ENCODE measurements around the gene MRPL11. TPM values are rescaled to one million over a fixed set of nuclear protein-coding genes. Genes with fewer than 3 reads are reported as not detected.

MRPL11 gene
- polyA plus RNA-seq, 1 of the 3 experiments (the other 2 are of a cell fraction), result 45.6 TPM

DNA sequence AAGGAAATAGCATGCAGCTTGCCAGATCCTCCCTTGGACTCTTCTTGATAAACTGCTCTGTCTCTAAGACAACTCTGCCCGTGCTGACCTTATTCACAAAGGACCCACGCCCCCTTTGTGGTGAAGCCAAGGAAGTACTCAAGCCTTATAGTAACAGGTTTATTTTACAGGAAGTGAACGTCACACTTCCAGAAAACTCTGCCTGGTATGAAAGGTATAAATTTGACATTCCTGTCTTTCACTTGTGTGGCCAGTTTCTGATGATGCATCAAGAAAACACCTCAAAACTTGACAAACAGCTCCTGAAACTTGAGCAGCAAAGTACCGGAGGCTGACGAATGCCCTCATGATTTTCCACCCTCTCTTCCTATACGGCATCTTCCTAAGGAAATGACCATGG is 15.6 kb upstream of the MRPL11 start:
- H3K79me2 ChIP-seq (ENCODE audit: insufficient read depth), result no peaks in the 10 kb centered on the region
- H3K27me3 ChIP-seq (ENCODE audit: insufficient read depth), result no peaks in the 10 kb centered on the region; the same call in 1 of the 2 replicates
- WGBS (ENCODE audit: low lambda C conversion rate), result 20% methylated on average over 6 of the region's 6 CpGs
- H3K27ac ChIP-seq (ENCODE audit: low read depth in 2 of 2, low read length in 1 of 2), result no peak overlapping the region
- no peaks in the 10 kb centered on the region for H3K4me1 ChIP-seq (ENCODE audit: control insufficient read depth in 1 of 2, insufficient read depth in 2 of 2, low read depth in 1 of 2, low read length in 1 of 2)
- no peak overlapping the region for H3K9ac ChIP-seq
- H3K4me3 ChIP-seq (ENCODE audit: low read depth in 2 of 2, low read length in 1 of 2), result no peak overlapping the region
- no peaks in the 10 kb centered on the region for H4K20me1 ChIP-seq (ENCODE audit: insufficient read depth)
- H3K9me3 ChIP-seq, result no peaks in the 10 kb centered on the region
- CTCF ChIA-PET, result interaction anchor here (0.6 to 1.7 kb wide), 2 partner anchors 15 to 239 kb away, joined by 3 to 5 read pairs; partner anchors contain the start of gene MRPL11
- no peaks in the 10 kb centered on the region for H3F3A ChIP-seq (replicated peaks; ENCODE audit: insufficient read depth)
- H3K36me3 ChIP-seq (replicated peaks in 1 of 2; ENCODE audit: control insufficient read depth in 1 of 2, insufficient read depth in 2 of 2, low read length in 1 of 2), result no peaks in the 10 kb centered on the region
- TF ChIP-seq JUND (IDR thresholded peaks at IDR 0.05), result no peak
- TF ChIP-seq, protein P1, sequence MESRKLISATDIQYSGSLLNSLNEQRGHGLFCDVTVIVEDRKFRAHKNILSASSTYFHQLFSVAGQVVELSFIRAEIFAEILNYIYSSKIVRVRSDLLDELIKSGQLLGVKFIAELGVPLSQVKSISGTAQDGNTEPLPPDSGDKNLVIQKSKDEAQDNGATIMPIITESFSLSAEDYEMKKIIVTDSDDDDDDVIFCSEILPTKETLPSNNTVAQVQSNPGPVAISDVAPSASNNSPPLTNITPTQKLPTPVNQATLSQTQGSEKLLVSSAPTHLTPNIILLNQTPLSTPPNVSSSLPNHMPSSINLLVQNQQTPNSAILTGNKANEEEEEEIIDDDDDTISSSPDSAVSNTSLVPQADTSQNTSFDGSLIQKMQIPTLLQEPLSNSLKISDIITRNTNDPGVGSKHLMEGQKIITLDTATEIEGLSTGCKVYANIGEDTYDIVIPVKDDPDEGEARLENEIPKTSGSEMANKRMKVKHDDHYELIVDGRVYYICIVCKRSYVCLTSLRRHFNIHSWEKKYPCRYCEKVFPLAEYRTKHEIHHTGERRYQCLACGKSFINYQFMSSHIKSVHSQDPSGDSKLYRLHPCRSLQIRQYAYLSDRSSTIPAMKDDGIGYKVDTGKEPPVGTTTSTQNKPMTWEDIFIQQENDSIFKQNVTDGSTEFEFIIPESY (IDR thresholded peaks at IDR 0.05; ENCODE audit: borderline replicate concordance, low read depth), result no peak
- TF ChIP-seq FOSL2 (IDR thresholded peaks at IDR 0.05; ENCODE audit: borderline replicate concordance, low read depth), result no peak
- TF ChIP-seq TAF1 (IDR thresholded peaks at IDR 0.05; ENCODE audit: borderline replicate concordance, low read depth, low read length), result no peak
- no peak for TF ChIP-seq GABPA (IDR thresholded peaks at IDR 0.05; ENCODE audit: low read depth)
- TF ChIP-seq FOXM1 (IDR thresholded peaks at IDR 0.05; ENCODE audit: low read depth), result no peak
- no peak for TF ChIP-seq SMC3 (IDR thresholded peaks at IDR 0.05; ENCODE audit: low read depth, low read length)
- TF ChIP-seq, protein P2, sequence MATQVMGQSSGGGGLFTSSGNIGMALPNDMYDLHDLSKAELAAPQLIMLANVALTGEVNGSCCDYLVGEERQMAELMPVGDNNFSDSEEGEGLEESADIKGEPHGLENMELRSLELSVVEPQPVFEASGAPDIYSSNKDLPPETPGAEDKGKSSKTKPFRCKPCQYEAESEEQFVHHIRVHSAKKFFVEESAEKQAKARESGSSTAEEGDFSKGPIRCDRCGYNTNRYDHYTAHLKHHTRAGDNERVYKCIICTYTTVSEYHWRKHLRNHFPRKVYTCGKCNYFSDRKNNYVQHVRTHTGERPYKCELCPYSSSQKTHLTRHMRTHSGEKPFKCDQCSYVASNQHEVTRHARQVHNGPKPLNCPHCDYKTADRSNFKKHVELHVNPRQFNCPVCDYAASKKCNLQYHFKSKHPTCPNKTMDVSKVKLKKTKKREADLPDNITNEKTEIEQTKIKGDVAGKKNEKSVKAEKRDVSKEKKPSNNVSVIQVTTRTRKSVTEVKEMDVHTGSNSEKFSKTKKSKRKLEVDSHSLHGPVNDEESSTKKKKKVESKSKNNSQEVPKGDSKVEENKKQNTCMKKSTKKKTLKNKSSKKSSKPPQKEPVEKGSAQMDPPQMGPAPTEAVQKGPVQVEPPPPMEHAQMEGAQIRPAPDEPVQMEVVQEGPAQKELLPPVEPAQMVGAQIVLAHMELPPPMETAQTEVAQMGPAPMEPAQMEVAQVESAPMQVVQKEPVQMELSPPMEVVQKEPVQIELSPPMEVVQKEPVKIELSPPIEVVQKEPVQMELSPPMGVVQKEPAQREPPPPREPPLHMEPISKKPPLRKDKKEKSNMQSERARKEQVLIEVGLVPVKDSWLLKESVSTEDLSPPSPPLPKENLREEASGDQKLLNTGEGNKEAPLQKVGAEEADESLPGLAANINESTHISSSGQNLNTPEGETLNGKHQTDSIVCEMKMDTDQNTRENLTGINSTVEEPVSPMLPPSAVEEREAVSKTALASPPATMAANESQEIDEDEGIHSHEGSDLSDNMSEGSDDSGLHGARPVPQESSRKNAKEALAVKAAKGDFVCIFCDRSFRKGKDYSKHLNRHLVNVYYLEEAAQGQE (IDR thresholded peaks at IDR 0.05; ENCODE audit: low read depth, low read length), result no peak
- TF ChIP-seq, protein P3, sequence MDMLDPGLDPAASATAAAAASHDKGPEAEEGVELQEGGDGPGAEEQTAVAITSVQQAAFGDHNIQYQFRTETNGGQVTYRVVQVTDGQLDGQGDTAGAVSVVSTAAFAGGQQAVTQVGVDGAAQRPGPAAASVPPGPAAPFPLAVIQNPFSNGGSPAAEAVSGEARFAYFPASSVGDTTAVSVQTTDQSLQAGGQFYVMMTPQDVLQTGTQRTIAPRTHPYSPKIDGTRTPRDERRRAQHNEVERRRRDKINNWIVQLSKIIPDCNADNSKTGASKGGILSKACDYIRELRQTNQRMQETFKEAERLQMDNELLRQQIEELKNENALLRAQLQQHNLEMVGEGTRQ (IDR thresholded peaks at IDR 0.05; ENCODE audit: borderline replicate concordance, low read depth, low read length), result no peak
- no peak for TF ChIP-seq RCOR1 (IDR thresholded peaks at IDR 0.05; ENCODE audit: low read length)
- TF ChIP-seq ELF1 (IDR thresholded peaks at IDR 0.05), result no peak
- TF ChIP-seq MAX (IDR thresholded peaks at IDR 0.05; ENCODE audit: low read depth), result no peak
- no peak for TF ChIP-seq RXRA (IDR thresholded peaks at IDR 0.05; ENCODE audit: borderline replicate concordance, low read depth)
- TF ChIP-seq YY1 (IDR thresholded peaks at IDR 0.05; ENCODE audit: low read depth), result no peak
- TF ChIP-seq CTCF (IDR thresholded peaks at IDR 0.05), result no peak
- no peak for TF ChIP-seq TEAD4 (IDR thresholded peaks at IDR 0.05; ENCODE audit: borderline replicate concordance, insufficient read depth)
- no peak for DNase-seq
- H3K4me2 ChIP-seq, result no peak overlapping the region
- POLR2A ChIA-PET, result no interaction called here
- H3K9me2 ChIP-seq, result no peaks in the 10 kb centered on the region
- no peak overlapping the region for H2AFZ ChIP-seq (ENCODE audit: low read depth)

Measured in SK-N-SH (cell line).